Lung microvascular endothelial cell (primary cell): Measurements from ENCODE around the gene RPL13A. TPM values are rescaled to one million over a fixed set of nuclear protein-coding genes. Genes with fewer than 3 reads are reported as not detected.

Experiments used
- DNase-seq, 2 donors: peaks; one replicate each; pipeline versions ENCODE4 v3.0.0 to v3.0.0-alpha.2; 2010; ENCODE audit warnings: low read depth in 2 of 2
- total RNA-seq: library from RNA; depleted of rRNA; stranded (reverse); fragments of >200 nt; gene quantifications from 2 replicates; pipeline ENCODE4 v1.2.1, GENCODE V29; 2014

Gene RPL13A
- total RNA-seq, 1 donor from 2014 or later, result 3,947 TPM

GRCh38 chr19:49506575-49507105 is 19.2 kb downstream of the RPL13A start:
- peak; percentile 61 to 77 for DNase-seq

GRCh38 chr19:49507803-49508494 is 20.5 kb downstream of the RPL13A start:
- DNase-seq, result no peak

GRCh38 chr19:49512970-49513745 is 25.8 kb downstream of the RPL13A start:
- DNase-seq, result peak in 1 of 2 donors; percentile 54

- no peak for DNase-seq
These were observed 26.3 kb downstream of the RPL13A start for GRCh38 chr19:49513746-49514118.

- DNase-seq, result no peak
These were observed 26.7 kb downstream of the RPL13A start for GRCh38 chr19:49514151-49514550.

DNA sequence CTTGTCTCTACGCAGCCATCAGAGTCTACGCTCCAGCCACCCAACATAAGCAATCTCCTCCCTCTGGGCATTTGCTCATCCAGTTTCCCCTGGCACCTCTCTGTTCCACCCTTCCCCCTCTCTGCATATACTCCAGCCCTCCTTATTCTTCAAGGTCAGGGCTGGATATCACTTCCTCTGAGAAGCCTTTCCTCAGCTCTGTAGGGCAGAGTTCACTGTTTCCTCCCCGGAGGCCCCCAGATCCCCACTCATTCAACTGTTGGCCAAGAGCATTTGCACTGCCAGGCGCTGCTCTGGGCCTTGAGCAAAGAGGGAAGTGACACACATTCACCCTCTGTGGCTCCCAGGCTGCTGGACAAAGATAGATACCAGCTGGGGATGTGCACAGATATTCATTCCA is 28.4 kb downstream of the RPL13A start:
- DNase-seq, result peak in 1 of 2 donors; percentile 50

GRCh38 chr19:49518033-49518432 is 30.6 kb downstream of the RPL13A start:
- DNase-seq, result no peak

GRCh38 chr19:49520705-49521319 is 33.4 kb downstream of the RPL13A start:
- DNase-seq, result no peak

DNA sequence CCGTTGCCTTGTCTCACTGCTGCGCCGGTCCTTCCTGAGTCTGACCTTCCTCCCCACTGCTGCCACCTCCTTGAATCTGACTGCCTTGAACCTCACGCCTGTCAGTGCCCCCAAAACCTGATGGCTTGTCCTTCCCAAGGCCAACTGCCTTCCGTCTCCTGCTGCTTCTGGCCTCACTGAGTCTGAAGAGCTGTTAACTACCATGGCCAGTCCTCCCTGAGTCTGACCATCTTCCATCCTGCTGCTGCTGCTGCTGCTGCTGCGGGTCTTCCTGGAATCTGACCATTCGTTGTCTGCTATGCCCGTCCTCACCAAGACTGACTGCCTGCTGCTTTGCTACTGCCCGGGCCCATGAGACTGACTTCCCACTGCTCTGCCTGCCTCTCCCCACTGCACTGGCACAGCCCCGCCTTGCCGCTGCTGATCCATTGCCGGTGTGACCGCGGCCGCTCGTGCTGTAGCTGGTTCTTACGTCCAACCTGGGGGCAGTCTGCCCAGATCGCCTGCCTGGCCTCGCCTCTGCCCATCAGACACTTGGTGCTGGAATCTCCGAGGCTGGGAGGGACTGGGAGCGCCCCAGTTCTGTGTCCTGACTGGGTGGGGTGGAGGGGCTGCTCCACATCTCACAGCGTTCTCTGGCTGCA is 37.5 kb downstream of the RPL13A start:
- no peak for DNase-seq

DNA sequence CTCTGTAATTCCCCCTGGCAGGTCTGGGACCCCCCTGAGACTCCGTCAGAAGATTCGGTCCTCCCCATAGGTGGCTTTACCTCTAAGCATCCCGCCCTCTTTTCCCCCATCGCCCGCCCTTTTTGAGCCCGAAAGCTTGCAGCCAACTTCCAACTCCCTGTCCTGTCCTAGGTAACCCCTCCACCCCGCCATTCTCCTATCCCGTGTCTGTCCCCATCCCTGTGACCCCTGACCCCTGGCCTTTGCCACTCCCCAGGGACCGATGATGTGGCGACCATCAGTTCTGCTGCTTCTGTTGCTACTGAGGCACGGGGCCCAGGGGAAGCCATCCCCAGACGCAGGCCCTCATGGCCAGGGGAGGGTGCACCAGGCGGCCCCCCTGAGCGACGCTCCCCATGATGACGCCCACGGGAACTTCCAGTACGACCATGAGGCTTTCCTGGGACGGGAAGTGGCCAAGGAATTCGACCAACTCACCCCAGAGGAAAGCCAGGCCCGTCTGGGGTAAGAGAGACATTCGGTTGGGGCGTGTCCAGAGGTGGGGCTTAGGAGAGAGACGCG is 40.9 kb downstream of the RPL13A start:
- peak in 1 of 2 donors; percentile 67 for DNase-seq

DNA sequence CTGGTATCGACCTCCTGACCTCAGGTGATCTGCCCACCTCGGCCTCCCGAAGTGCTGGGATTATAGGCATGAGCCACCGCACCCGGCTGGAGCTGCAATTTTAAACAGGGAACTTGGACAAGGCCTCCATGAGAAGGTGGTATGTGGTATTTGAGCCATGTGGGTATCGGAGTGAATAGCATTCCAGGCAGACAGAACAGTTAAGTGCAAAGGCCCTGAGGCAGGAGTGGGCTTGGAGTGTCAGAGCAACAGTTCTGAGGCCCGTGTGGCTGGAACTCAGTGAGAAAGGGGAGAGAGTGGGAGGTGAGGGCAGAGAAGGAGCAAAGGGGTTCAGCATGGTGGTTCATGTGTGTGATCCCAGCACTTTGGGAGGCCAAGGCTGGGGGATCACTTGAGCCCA is 43.3 kb downstream of the RPL13A start:
- no peak for DNase-seq

DNA sequence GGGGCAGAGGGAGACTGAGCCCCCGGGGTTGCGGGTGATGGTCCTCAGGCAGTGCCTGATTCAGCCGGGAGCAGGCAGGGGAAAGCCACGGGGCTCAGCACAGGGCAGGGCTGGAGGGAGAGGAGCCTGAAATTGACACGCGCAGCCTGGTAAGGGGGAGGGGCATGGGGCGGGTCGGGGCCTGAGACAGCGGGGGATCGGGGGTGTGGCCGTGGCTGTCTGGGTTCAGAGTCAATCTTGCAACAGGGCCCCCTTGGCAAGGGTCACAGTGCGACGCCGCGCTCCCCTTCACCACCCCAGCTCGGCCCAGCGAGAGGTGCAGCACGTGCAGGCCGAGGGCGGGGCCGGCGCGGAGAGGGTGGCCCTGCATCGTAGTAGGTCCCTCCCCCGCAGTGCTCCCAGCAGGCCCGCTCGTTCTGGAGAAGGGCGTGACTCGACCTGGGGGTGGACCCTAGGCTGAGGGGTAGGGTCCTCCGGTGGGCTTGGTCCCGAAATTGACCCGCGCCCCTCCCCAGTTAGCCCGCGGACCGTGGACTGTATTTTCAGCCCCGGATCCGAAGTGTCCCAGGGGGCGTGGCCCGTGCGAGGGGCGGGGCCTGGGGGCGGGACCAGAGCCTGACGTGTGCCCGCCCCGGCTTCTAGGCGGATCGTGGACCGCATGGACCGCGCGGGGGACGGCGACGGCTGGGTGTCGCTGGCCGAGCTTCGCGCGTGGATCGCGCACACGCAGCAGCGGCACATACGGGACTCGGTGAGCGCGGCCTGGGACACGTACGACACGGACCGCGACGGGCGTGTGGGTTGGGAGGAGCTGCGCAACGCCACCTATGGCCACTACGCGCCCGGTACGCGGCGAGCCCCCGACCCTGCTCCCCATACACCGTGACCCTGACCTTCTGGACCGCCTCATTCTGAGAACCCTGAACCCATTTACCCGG is 46.4 kb downstream of the RPL13A start:
- DNase-seq, result peak; percentile 59 to 65

- no peak for DNase-seq
These were observed 47.4 kb downstream of the RPL13A start for GRCh38 chr19:49534632-49535385.

GRCh38 chr19:49536921-49537462 is 49.6 kb downstream of the RPL13A start:
- DNase-seq, result no peak

DNA sequence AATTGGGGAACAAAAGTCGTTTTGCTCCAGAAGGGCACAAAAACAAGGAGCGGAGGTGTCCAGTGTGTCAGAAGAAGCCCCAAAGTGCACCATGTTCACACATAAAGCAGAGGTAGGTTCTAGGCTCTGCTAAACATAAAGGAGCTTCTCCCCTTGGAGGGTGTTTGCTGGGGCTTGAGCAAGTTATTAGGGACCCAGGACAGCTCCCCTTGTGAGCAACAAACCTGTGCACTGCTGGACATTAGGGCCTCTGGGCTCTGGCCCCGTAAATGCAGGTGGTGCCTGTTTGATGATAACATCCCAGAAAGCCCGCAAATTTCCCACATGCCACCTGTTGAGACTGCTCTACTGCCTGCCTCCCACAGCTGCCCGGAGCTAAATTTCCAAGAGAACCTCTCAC is 51.2 kb downstream of the RPL13A start:
- DNase-seq, result no peak

- DNase-seq, result no peak
These were observed 52.0 kb downstream of the RPL13A start for GRCh38 chr19:49539192-49539952.
